Smooth muscle cell (in vitro differentiated cells): ENCODE measurements around the gene MUSTN1. TPM values are rescaled to one million over a fixed set of nuclear protein-coding genes. Genes with fewer than 3 reads are reported as not detected.

Source experiments
- DNase-seq: peaks from one replicate; lab custom pipeline; 2025; ENCODE audit not compliant: unreplicated experiment; lab: John Stamatoyannopoulos, UW
- H2AFZ ChIP-seq: fragments of 200-600 bp; sonication (generic); 2 replicates; pipeline ENCODE4 v1.6.0; 2016; ENCODE audit warnings: antibody characterized with exemption, low read depth, mild to moderate bottlenecking
- H3F3A ChIP-seq: fragments of 200-600 bp; sonication (generic); 2 replicates; pipeline ENCODE4 v1.6.0; 2017; ENCODE audit warnings: antibody characterized with exemption, low read depth
- H3K27ac ChIP-seq: fragments of 200-600 bp; sonication (generic); 2 replicates; pipeline ENCODE4 v1.5.1; 2016; ENCODE audit warnings: low read depth, mild to moderate bottlenecking
- H3K27me3 ChIP-seq: fragments of 200-600 bp; sonication (generic); 2 replicates; pipeline ENCODE4 v1.6.1; 2016; ENCODE audit warnings: low read depth, mild to moderate bottlenecking
- H3K36me3 ChIP-seq: fragments of 200-600 bp; sonication (generic); 2 replicates; pipeline ENCODE4 v1.5.1; 2016; ENCODE audit warnings: low read depth
- H3K4me1 ChIP-seq: fragments of 200-600 bp; sonication (generic); 2 replicates; pipeline ENCODE4 v1.5.1; 2016; ENCODE audit warnings: low read depth
- H3K4me2 ChIP-seq: fragments of 200-600 bp; sonication (generic); 2 replicates; pipeline ENCODE4 v1.6.0; 2016; ENCODE audit warnings: mild to moderate bottlenecking
- H3K4me3 ChIP-seq: fragments of 200-600 bp; sonication (generic); 2 replicates; pipeline ENCODE4 v1.5.1; 2016; ENCODE audit warnings: mild to moderate bottlenecking
- H3K79me2 ChIP-seq: fragments of 200-600 bp; sonication (generic); 2 replicates; pipeline ENCODE4 v1.6.0; 2016; ENCODE audit warnings: low read depth, mild to moderate bottlenecking
- H3K9ac ChIP-seq: fragments of 200-600 bp; sonication (generic); 2 replicates; pipeline ENCODE4 v1.6.0; 2016; ENCODE audit warnings: low read depth
- H3K9me3 ChIP-seq: fragments of 200-600 bp; sonication (generic); replicated peaks from 2 replicates; pipeline ENCODE4 v1.5.1; 2016; ENCODE audit warnings: low read depth
- H4K20me1 ChIP-seq: fragments of 200-600 bp; sonication (generic); 2 replicates; pipeline ENCODE4 v1.6.0; 2016; ENCODE audit warnings: low read depth
- CTCF ChIP-seq: fragments of 200-600 bp; sonication (generic); IDR thresholded peaks from 2 replicates; pipeline ENCODE4 v1.5.1; 2017; ENCODE audit warnings: borderline replicate concordance, mild to moderate bottlenecking, antibody characterized with exemption; ENCODE audit not compliant: insufficient read depth, poor library complexity, severe bottlenecking
- WGBS: methylation state at CpG from one replicate; pipeline ENCODE4 v1.1.7; 2016; ENCODE audit warnings: low lambda C conversion rate; 5-methylcytosine and 5-hydroxymethylcytosine counted together
- polyA plus RNA-seq: library from polyadenylated mRNA; unstranded; fragments of >200 nt; fragmentation: Nextera tagmentation; extraction: Ambion mirVana; gene quantifications from 2 replicates; pipeline ENCODE4 v1.2.1, GENCODE V29; 2016
- total RNA-seq: library from RNA; depleted of rRNA; stranded (reverse); fragments of >200 nt; gene quantifications from 2 replicates; pipeline ENCODE4 v1.2.3, GENCODE V29; 2014

Gene MUSTN1
- total and polyA plus RNA-seq, 2 experiments from 2014 or later: 0.30 to 2.2 TPM

- Histone ChIP-seq H3K27me3 (peaks cover 5% of the 10 kb centered on the region), H3F3A (no peaks in the 10 kb centered on the region), H3K4me1 (no peaks in the 10 kb centered on the region), H3K27ac (no peak overlapping the region), H2AFZ (no peak overlapping the region), H3K4me3 (no peak overlapping the region), H3K4me2 (no peak overlapping the region), H3K36me3 (no peaks in the 10 kb centered on the region), H3K79me2 (no peaks in the 10 kb centered on the region), H4K20me1 (no peaks in the 10 kb centered on the region), H3K9me3 (no peaks in the 10 kb centered on the region), H3K9ac (no peak overlapping the region)
- no peak for TF ChIP-seq CTCF
- 77% methylated on average over 19 of the region's 19 CpGs for WGBS
- DNase-seq: no peak
These were observed 29.4 kb downstream of the MUSTN1 start for GRCh38 chr3:52805270-52806039.

- Histone ChIP-seq H3F3A (no peaks in the 10 kb centered on the region), H4K20me1 (no peaks in the 10 kb centered on the region), H3K4me2 (no peak overlapping the region), H3K4me3 (no peak overlapping the region), H3K9me3 (no peaks in the 10 kb centered on the region), H3K79me2 (no peaks in the 10 kb centered on the region), H3K4me1 (no peaks in the 10 kb centered on the region), H3K9ac (no peak overlapping the region), H2AFZ (no peak overlapping the region), H3K27me3 (no peaks in the 10 kb centered on the region), H3K36me3 (no peaks in the 10 kb centered on the region), H3K27ac (no peak overlapping the region)
- 86% methylated on average over 5 of the region's 5 CpGs for WGBS
- DNase-seq: no peak
- no peak for TF ChIP-seq CTCF
These were observed 33.0 kb downstream of the MUSTN1 start for GRCh38 chr3:52801839-52802238.

GRCh38 chr3:52800079-52800478, 34.7 kb downstream of the MUSTN1 start:
- Histone ChIP-seq H3K27me3 (no peaks in the 10 kb centered on the region), H3K79me2 (no peaks in the 10 kb centered on the region), H3K4me2 (no peak overlapping the region), H3K9me3 (no peaks in the 10 kb centered on the region), H4K20me1 (no peaks in the 10 kb centered on the region), H3K4me3 (no peak overlapping the region), H3K9ac (no peak overlapping the region), H2AFZ (no peak overlapping the region), H3K27ac (no peak overlapping the region), H3K36me3 (no peaks in the 10 kb centered on the region), H3F3A (no peaks in the 10 kb centered on the region), H3K4me1 (no peaks in the 10 kb centered on the region)
- no peak for TF ChIP-seq CTCF
- WGBS: 88% methylated on average over 7 of the region's 7 CpGs
- DNase-seq: no peak

- Histone ChIP-seq H3K9ac (no peak overlapping the region), H3K27ac (no peak overlapping the region), H3F3A (no peaks in the 10 kb centered on the region), H3K9me3 (no peaks in the 10 kb centered on the region), H3K27me3 (no peaks in the 10 kb centered on the region), H3K36me3 (no peaks in the 10 kb centered on the region), H4K20me1 (no peaks in the 10 kb centered on the region), H3K79me2 (no peaks in the 10 kb centered on the region), H3K4me1 (no peaks in the 10 kb centered on the region), H3K4me3 (no peak overlapping the region), H2AFZ (no peak overlapping the region), H3K4me2 (no peak overlapping the region)
- peak; percentile 32 for TF ChIP-seq CTCF
- 56% methylated on average over 14 of the region's 14 CpGs for WGBS
- no peak for DNase-seq
These were observed 35.8 kb downstream of the MUSTN1 start for GRCh38 chr3:52798978-52799476.
